ENCODE data around the gene PDC.

GRCh38 chr1:186420311-186420710 is 40.6 kb downstream of the PDC start:
- TF ChIP-seq CTCF (IDR thresholded peaks at IDR 0.05) (no peak), POLR2A (IDR thresholded peaks at IDR 0.05; ENCODE audit: low read depth) (no peak), POLR2AphosphoS5 (IDR thresholded peaks at IDR 0.05) (no peak)

Measured in esophagus muscularis mucosa (tissue), 3 donors.